ENCODE measurements around the gene SWT1. TPM values are rescaled to one million over a fixed set of nuclear protein-coding genes. Genes with fewer than 3 reads are reported as not detected.
A peak's percentile ranks its signal among the peaks of the same experiment; 100 is the strongest.

Gene SWT1
- total and polyA plus RNA-seq, 7 donors = 1.7 to 6.1 (median 3.6) TPM

GRCh38 chr1:185237661-185238060, 80.7 kb downstream of the SWT1 start:
- 98 to 100% (median 100%) methylated on average over 1 of the region's 1 CpG for WGBS, 3 donors
- intact Hi-C loops (cut with DNase I) = no loop called here

DNA sequence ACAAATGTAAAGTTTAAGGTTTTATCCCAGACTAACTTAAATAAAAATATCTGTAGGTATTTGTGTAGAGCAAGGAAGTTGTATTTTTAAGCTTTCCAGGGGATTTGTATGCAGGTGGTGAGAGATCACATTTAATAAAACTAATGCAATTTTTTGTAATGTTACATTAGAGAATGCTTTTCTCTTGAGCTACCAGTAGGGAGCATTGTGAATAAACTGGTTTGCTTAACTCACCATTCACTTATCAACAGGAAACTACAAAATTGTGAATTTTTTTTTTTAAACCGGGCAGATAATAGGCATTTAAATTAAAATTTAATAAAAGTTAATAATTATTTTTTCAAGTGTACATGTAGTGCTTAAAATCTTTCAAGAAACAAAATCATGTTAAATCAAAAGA, 81.5 kb downstream of the SWT1 start:
- peaks cover 3% of the 10 kb centered on the region for H3K4me1 ChIP-seq
- ATAC-seq = no peak
- H3K36me3 ChIP-seq (ENCODE audit: insufficient read depth in 1 of 2, low read depth in 1 of 2) = no peaks in the 10 kb centered on the region
- no peaks in the 10 kb centered on the region for H3K27me3 ChIP-seq (ENCODE audit: insufficient read depth in 3 of 3, low read length in 2 of 3)
- DNase-seq = no peak
- H3K9me3 ChIP-seq = no peaks in the 10 kb centered on the region
- H3K4me3 ChIP-seq = no peak overlapping the region
- H3K27ac ChIP-seq = no peak overlapping the region
- intact Hi-C loops (cut with DNase I) = no loop called here
- TF ChIP-seq, protein P1, sequence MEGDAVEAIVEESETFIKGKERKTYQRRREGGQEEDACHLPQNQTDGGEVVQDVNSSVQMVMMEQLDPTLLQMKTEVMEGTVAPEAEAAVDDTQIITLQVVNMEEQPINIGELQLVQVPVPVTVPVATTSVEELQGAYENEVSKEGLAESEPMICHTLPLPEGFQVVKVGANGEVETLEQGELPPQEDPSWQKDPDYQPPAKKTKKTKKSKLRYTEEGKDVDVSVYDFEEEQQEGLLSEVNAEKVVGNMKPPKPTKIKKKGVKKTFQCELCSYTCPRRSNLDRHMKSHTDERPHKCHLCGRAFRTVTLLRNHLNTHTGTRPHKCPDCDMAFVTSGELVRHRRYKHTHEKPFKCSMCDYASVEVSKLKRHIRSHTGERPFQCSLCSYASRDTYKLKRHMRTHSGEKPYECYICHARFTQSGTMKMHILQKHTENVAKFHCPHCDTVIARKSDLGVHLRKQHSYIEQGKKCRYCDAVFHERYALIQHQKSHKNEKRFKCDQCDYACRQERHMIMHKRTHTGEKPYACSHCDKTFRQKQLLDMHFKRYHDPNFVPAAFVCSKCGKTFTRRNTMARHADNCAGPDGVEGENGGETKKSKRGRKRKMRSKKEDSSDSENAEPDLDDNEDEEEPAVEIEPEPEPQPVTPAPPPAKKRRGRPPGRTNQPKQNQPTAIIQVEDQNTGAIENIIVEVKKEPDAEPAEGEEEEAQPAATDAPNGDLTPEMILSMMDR (IDR thresholded peaks at IDR 0.05) = peak; percentile 25
- WGBS, 3 donors = 61 to 81% (median 77%) methylated on average over 1 of the region's 1 CpG

More at GRCh38 chr1:185237661-185238060, 80.7 kb downstream of the SWT1 start:
- Histone ChIP-seq H3K4me3 (no peak overlapping the region), H3K27ac (no peak overlapping the region), H3K9me3 (no peaks in the 10 kb centered on the region), H3K36me3 (ENCODE audit: insufficient read depth in 1 of 2, low read depth in 1 of 2) (peaks cover 0 to 5% of the 10 kb centered on the region in 2 donors), H3K27me3 (ENCODE audit: insufficient read depth in 3 of 3, low read length in 2 of 3) (no peaks in the 10 kb centered on the region), H3K4me1 (peaks cover 3% of the 10 kb centered on the region)
- ATAC-seq (no peak), DNase-seq (no peak)
- TF ChIP-seq, protein P1 (IDR thresholded peaks at IDR 0.05) = no peak

DNA sequence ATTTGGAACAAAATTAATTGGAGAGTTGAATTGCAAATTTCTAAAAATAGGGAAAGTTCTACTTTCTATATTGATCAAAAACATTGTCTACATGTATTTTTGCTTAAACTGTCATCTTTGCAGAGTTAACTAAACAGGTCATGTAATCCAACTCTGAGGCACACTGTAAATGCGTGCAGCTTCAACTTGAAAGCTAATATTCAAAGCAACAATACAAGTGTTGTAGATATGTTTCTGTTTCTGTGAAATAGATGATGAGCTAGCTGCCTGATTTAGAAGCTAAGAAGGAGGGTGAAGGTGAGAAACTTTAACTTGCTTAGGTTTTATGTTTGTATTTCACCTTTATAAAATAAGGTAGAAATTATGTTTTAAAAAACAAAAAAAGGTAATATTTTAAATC, 82.9 kb downstream of the SWT1 start:
- H3K9me3 ChIP-seq = no peaks in the 10 kb centered on the region

DNA sequence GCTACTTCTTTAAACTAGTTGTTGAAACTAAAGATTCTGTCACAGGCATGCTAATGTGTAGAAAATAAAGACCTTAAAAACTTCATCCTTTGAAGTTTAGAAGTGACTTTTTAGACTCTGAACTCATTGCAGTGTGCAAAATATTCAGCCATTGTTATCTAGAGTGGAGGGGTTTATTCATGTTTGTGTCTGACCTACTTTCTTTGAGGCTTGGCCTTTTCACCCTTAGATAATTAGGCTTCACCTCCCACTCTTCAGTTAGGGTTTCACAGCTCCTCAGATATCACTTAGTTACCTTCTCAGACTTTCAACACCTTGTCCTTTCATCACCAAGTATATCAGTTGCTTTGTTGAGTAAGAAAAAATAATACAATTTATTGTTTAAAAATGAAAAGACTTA, 84.2 kb downstream of the SWT1 start:
- H3K9me3 ChIP-seq = no peaks in the 10 kb centered on the region
- intact Hi-C loops (cut with DNase I) = loop anchor here in 1 of 2 donors (10.0 kb wide), 1 partner anchor 444 kb away; no protein-coding TSS in a partner anchor
- no peaks in the 10 kb centered on the region for H3K27me3 ChIP-seq (ENCODE audit: insufficient read depth in 3 of 3, low read length in 2 of 3)
- TF ChIP-seq, protein P1 (IDR thresholded peaks at IDR 0.05) = no peak
- H3K27ac ChIP-seq = no peak overlapping the region
- H3K4me3 ChIP-seq = no peak overlapping the region
- no peak for ATAC-seq
- no peaks in the 10 kb centered on the region for H3K36me3 ChIP-seq (ENCODE audit: insufficient read depth in 1 of 2, low read depth in 1 of 2)
- H3K4me1 ChIP-seq = peaks cover 3% of the 10 kb centered on the region
- DNase-seq = no peak

More for the DNA sequence above, 82.9 kb downstream of the SWT1 start:
- Histone ChIP-seq H3K36me3 (ENCODE audit: insufficient read depth in 1 of 2, low read depth in 1 of 2) (no peaks in the 10 kb centered on the region), H3K4me1 (peaks cover 3% of the 10 kb centered on the region), H3K4me3 (no peak overlapping the region), H3K27me3 (ENCODE audit: insufficient read depth in 3 of 3, low read length in 2 of 3) (no peaks in the 10 kb centered on the region), H3K27ac (no peak overlapping the region)
- ATAC-seq = peak in 1 of 4 donors; percentile 42
- no peak for DNase-seq
- intact Hi-C loops (cut with DNase I) = loop anchor here in 1 of 2 donors (10.0 kb wide), 1 partner anchor 445 kb away; no protein-coding TSS in a partner anchor
- TF ChIP-seq, protein P1 (IDR thresholded peaks at IDR 0.05) = no peak
- 33 to 45% (median 35%) methylated on average over 1 of the region's 1 CpG for WGBS, 3 donors
